ENCODE results near the gene PRR9. TPM values are rescaled to one million over a fixed set of nuclear protein-coding genes. Genes with fewer than 3 reads are reported as not detected.

Gene PRR9
- total RNA-seq, 1 experiment from 2014 or later: not detected

GRCh38 chr1:153261281-153262069, 44.1 kb downstream of the PRR9 start:
- H3K27ac ChIP-seq: no peak overlapping the region
- H3K4me1 ChIP-seq (replicated peaks): peaks cover 10% of the 10 kb centered on the region
- H3K4me3 ChIP-seq: peak overlapping the region; percentile 23
- H3K36me3 ChIP-seq: no peaks in the 10 kb centered on the region
- H3K27me3 ChIP-seq (replicated peaks): peaks cover 60% of the 10 kb centered on the region
- DNase-seq (ENCODE audit: low read depth in 1 of 2, low spot score in 2 of 2): peak in 1 of 2 experiments; percentile 11
- no peaks in the 10 kb centered on the region for H3K9me3 ChIP-seq (replicated peaks)

- peaks cover 10% of the 10 kb centered on the region for H3K4me1 ChIP-seq (replicated peaks)
- DNase-seq (ENCODE audit: low read depth in 1 of 2, low spot score in 2 of 2): no peak
- H3K27ac ChIP-seq: no peak overlapping the region
- H3K27me3 ChIP-seq (replicated peaks): peaks cover 60% of the 10 kb centered on the region
- no peak overlapping the region for H3K4me3 ChIP-seq
- no peaks in the 10 kb centered on the region for H3K36me3 ChIP-seq
- no peaks in the 10 kb centered on the region for H3K9me3 ChIP-seq (replicated peaks)
Measured at GRCh38 chr1:153262070-153262366, 44.6 kb downstream of the PRR9 start.

DNA sequence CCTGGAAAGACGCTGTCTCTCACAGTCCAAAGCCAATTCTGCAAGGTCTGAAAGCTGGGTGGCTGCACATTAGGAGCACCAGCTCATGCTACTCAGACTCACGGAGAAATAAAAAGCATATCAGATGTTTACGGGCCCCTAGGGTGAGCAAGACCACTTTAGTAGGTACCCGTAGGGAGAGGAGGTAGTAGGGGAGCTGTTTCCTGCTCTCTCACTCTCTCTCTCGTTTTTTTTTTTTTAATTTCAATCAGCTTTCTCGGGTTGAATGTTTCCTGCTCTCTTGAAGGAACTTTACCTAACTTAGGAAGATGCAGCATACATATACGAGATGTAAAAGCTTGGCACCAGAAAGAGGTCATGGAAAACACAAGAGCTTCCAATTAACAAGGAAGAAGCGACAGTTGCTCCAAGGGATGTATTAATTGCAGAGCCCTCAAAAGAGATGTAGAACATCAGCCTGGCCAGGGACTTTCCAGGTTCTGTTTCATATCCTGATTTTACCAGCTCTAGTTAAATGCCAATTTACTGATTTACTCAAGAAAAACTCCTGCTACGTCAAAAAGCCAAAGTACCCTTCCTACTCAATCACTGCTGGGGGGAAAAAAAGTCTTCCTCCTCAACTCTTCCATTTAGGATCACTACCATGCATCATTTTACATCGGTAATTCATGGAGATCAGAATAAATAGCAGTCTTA, 45.2 kb downstream of the PRR9 start:
- H3K36me3 ChIP-seq: no peaks in the 10 kb centered on the region

GRCh38 chr1:153265457-153265856, 48.1 kb downstream of the PRR9 start:
- no peak overlapping the region for H3K4me3 ChIP-seq
- H3K36me3 ChIP-seq: no peaks in the 10 kb centered on the region
- no peak for DNase-seq (ENCODE audit: low read depth in 1 of 2, low spot score in 2 of 2)
- H3K27ac ChIP-seq: no peak overlapping the region
- peaks cover 56% of the 10 kb centered on the region for H3K27me3 ChIP-seq (replicated peaks)
- no peaks in the 10 kb centered on the region for H3K9me3 ChIP-seq (replicated peaks)
- H3K4me1 ChIP-seq (replicated peaks): peaks cover 10% of the 10 kb centered on the region

More for the DNA sequence above, 45.2 kb downstream of the PRR9 start:
- Histone ChIP-seq H3K27ac (no peak overlapping the region), H3K4me1 (replicated peaks) (peaks cover 10% of the 10 kb centered on the region), H3K4me3 (no peak overlapping the region), H3K27me3 (replicated peaks) (peaks cover 64% of the 10 kb centered on the region), H3K9me3 (replicated peaks) (no peaks in the 10 kb centered on the region)
- DNase-seq (ENCODE audit: low read depth in 1 of 2, low spot score in 2 of 2): no peak

Other genes starting within 250 kb of the PRR9 start
- gene SPRR4, start 246.9 kb upstream of the PRR9 start, total RNA-seq (2014; rRNA removed; shearing (Covaris generic)): not detected in 2 replicates
- not detected in 2 replicates for gene SPRR1A, start 233.5 kb upstream of the PRR9 start, total RNA-seq (2014; rRNA removed; shearing (Covaris generic))
- gene SPRR3, start 215.8 kb upstream of the PRR9 start, total RNA-seq (2014; rRNA removed; shearing (Covaris generic)): not detected in 2 replicates
- gene SPRR1B, start 186.4 kb upstream of the PRR9 start, total RNA-seq (2014; rRNA removed; shearing (Covaris generic)): not detected in 2 replicates
- gene SPRR2D, start 176.5 kb upstream of the PRR9 start, total RNA-seq (2014; rRNA removed; shearing (Covaris generic)): not detected in 2 replicates
- not detected in 2 replicates for gene SPRR2A, start 160.1 kb upstream of the PRR9 start, total RNA-seq (2014; rRNA removed; shearing (Covaris generic))
- not detected in 2 replicates for gene SPRR2B, start 146.0 kb upstream of the PRR9 start, total RNA-seq (2014; rRNA removed; shearing (Covaris generic))
- not detected in 2 replicates for gene SPRR2E, start 123.1 kb upstream of the PRR9 start, total RNA-seq (2014; rRNA removed; shearing (Covaris generic))
- gene SPRR2F, start 104.1 kb upstream of the PRR9 start, total RNA-seq (2014; rRNA removed; shearing (Covaris generic)): not detected in 2 replicates
- not detected in 2 replicates for gene SPRR2G, start 66.7 kb upstream of the PRR9 start, total RNA-seq (2014; rRNA removed; shearing (Covaris generic))
- gene LELP1, start 14.2 kb upstream of the PRR9 start, total RNA-seq (2014; rRNA removed; shearing (Covaris generic)): not detected in 2 replicates
- not detected in 2 replicates for gene LORICRIN, start 42.1 kb downstream of the PRR9 start, total RNA-seq (2014; rRNA removed; shearing (Covaris generic))
- not detected in 2 replicates for gene PGLYRP3, start 95.4 kb downstream of the PRR9 start, total RNA-seq (2014; rRNA removed; shearing (Covaris generic))
- gene PGLYRP4, start 131.3 kb downstream of the PRR9 start, total RNA-seq (2014; rRNA removed; shearing (Covaris generic)): not detected in 2 replicates
- not detected in 2 replicates for gene S100A9, start 140.3 kb downstream of the PRR9 start, total RNA-seq (2014; rRNA removed; shearing (Covaris generic))
- not detected in 2 replicates for gene S100A12, start 158.0 kb downstream of the PRR9 start, total RNA-seq (2014; rRNA removed; shearing (Covaris generic))
- gene S100A8, start 173.5 kb downstream of the PRR9 start, total RNA-seq (2014; rRNA removed; shearing (Covaris generic)): not detected in 2 replicates
- not detected in 2 replicates for gene S100A7A, start 198.9 kb downstream of the PRR9 start, total RNA-seq (2014; rRNA removed; shearing (Covaris generic))
- not detected in 2 replicates for gene S100A7, start 243.1 kb downstream of the PRR9 start, total RNA-seq (2014; rRNA removed; shearing (Covaris generic))

Measured in SJSA1 (cell line).